ENCODE measurements around the gene ZFX.
A peak's percentile ranks its signal among the peaks of the same experiment; 100 is the strongest.
"Not testable (repeated sequence)": the region's sequence is repeated elsewhere in the genome, so short reads cannot be mapped to it uniquely, and the experiment has no call there.

ZFX gene

DNA sequence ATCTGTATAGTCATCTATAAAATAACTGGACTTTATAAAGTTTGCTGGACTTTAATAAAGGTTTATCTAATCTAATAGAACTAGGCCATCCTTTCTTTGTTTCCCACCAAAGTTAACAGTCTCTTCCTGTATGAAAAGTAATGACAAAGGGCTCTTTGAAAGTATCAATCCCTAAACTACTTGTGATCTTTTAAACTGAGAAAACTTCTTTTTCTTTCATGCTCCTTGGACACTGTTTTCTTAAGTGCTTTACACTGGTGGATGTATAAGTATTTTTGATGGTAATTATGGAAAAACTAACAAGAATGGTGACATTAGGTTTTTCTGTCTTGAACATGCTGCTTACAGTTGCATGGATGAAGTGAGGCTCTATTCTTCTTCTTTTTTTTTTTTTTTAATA lies 2.4 kb upstream of the ZFX start:
- no peak overlapping the region for H3K4me3 Mint-ChIP-seq
- no peaks in the 10 kb centered on the region for H3K9me3 Mint-ChIP-seq (ENCODE audit: low read depth)
- H3K27ac Mint-ChIP-seq = peak overlapping the region; percentile 54
- H3K36me3 Mint-ChIP-seq = peaks cover 2% of the 10 kb centered on the region
- H3K4me1 Mint-ChIP-seq (ENCODE audit: low read depth) = peaks cover 35% of the 10 kb centered on the region
- H3K27me3 Mint-ChIP-seq = no peaks in the 10 kb centered on the region

GRCh38 chrX:24148121-24148520 lies 1.4 kb upstream of the ZFX start:
- Mint-ChIP-seq H3K4me3 (peak overlapping the region; percentile 82), H3K4me1 (ENCODE audit: low read depth) (peaks cover 45% of the 10 kb centered on the region), H3K36me3 (peaks cover 4% of the 10 kb centered on the region), H3K9me3 (ENCODE audit: low read depth) (no peaks in the 10 kb centered on the region), H3K27me3 (no peaks in the 10 kb centered on the region), H3K27ac (peak overlapping the region; percentile 93)

GRCh38 chrX:24148535-24149350 lies 786 bp upstream of the ZFX start:
- Mint-ChIP-seq H3K4me1 (ENCODE audit: low read depth) (peaks cover 51% of the 10 kb centered on the region), H3K27me3 (no peaks in the 10 kb centered on the region), H3K9me3 (ENCODE audit: low read depth) (no peaks in the 10 kb centered on the region), H3K36me3 (peaks cover 6% of the 10 kb centered on the region), H3K4me3 (peak overlapping the region; percentile 82), H3K27ac (peak overlapping the region; percentile 93)

DNA sequence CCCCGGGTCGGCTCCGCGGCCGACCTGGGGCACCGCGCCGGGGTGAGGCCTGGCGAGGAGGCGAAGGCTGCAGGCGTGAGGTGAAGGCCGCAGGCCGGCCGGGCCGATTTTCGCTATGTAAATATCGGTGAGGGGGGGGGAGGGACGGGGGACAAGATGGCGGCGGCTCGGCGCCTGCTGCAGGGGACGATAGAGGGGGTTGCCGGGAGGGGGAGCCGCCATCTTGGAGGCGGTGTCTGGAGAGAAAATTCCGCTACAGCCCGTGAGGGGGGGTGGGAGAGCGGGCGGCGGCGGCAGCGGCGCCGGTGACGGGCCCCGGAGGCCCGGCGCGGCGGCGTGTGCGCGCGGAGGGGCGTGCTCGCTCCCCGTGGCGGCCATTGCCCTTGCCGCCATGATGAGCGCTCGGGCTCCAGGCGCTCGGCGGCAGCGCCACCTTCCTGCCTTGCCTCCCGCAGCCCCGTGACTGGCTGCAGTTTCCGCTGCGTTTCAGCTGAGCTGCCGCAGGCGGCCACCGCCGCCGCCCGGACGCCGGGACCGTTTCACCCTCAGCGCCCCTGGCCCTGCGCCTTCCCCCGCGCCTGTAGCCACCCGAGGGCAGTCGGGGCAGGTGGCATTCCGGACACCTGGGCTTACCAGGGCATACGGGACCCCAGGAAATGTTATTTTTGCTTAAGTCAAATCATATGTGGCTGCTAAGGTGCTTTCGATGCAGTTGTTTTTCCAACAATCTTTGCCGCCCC lies 692 bp downstream of the ZFX start:
- Mint-ChIP-seq H3K27me3 (no peaks in the 10 kb centered on the region), H3K4me3 (peak overlapping the region; percentile 95), H3K4me1 (ENCODE audit: low read depth) (peaks cover 56% of the 10 kb centered on the region), H3K9me3 (ENCODE audit: low read depth) (no peaks in the 10 kb centered on the region), H3K27ac (peak overlapping the region; percentile 87), H3K36me3 (peaks cover 6% of the 10 kb centered on the region)

GRCh38 chrX:24150898-24151297 lies 1.4 kb downstream of the ZFX start:
- H3K4me3 Mint-ChIP-seq = peak overlapping the region; percentile 95
- no peaks in the 10 kb centered on the region for H3K9me3 Mint-ChIP-seq (ENCODE audit: low read depth)
- peak overlapping the region; percentile 87 for H3K27ac Mint-ChIP-seq
- H3K36me3 Mint-ChIP-seq = peaks cover 6% of the 10 kb centered on the region
- H3K27me3 Mint-ChIP-seq = no peaks in the 10 kb centered on the region
- H3K4me1 Mint-ChIP-seq (ENCODE audit: low read depth) = peaks cover 55% of the 10 kb centered on the region

DNA sequence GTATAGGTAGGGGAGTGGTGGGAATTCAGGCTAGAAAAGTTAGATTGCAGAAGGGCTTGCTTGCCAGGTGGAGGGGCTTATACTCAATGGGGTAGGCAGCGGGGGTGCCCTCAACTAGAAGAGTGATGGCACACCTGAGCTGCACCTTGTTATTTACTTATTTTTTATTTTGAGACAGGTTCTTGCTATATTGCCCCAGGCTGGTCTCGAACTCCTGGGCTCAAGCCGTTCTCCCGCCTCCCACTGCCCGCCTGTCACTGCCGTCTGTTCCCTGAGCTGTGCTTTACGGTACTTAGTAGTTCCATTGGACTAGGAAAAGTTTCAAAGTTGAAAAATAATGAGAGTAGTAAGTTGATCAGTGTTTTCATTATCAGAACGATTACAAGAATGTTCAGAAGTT lies 2.0 kb downstream of the ZFX start:
- Mint-ChIP-seq H3K4me3 (peak overlapping the region; percentile 95), H3K27me3 (no peaks in the 10 kb centered on the region), H3K36me3 (peaks cover 6% of the 10 kb centered on the region), H3K4me1 (ENCODE audit: low read depth) (peaks cover 60% of the 10 kb centered on the region), H3K27ac (peak overlapping the region; percentile 87), H3K9me3 (ENCODE audit: low read depth) (no peaks in the 10 kb centered on the region)

- Mint-ChIP-seq H3K27me3 (no peaks in the 10 kb centered on the region), H3K36me3 (peaks cover 6% of the 10 kb centered on the region), H3K9me3 (ENCODE audit: low read depth) (no peaks in the 10 kb centered on the region), H3K27ac (peak overlapping the region; percentile 91), H3K4me1 (ENCODE audit: low read depth) (peaks cover 63% of the 10 kb centered on the region), H3K4me3 (peak overlapping the region; percentile 95)
These were observed 3.8 kb downstream of the ZFX start for GRCh38 chrX:24153178-24153795.

- no peaks in the 10 kb centered on the region for H3K27me3 Mint-ChIP-seq
These were observed 4.3 kb downstream of the ZFX start for GRCh38 chrX:24153796-24154189.

DNA sequence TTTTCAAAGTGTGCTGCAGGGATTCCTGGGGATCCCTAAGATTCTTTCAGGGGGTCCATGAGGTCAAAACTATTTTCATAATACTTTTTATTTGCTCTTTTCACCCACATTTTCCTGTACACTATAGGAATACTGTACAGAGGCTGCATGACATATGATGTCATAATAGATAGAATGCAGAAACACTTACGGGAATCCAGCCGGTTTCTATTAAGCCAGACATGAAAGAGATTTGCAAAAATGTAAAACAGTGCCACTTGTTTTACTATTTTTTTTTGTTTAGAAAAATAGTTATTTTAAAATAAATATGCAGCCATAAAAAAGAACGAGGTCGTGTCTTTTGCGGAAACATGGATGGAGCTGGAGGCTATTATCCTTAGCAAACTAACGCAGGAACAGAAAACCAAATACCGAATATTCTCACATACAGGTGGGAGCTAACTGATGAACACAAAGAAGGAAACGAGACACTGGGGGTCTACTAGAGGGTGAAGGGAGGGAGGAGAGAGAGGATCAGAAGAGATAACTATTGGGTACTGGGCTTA lies 5.0 kb downstream of the ZFX start:
- H3K4me3 Mint-ChIP-seq = peak overlapping the region; percentile 69
- peaks cover 6% of the 10 kb centered on the region for H3K36me3 Mint-ChIP-seq
- peaks cover 64% of the 10 kb centered on the region for H3K4me1 Mint-ChIP-seq (ENCODE audit: low read depth)
- no peaks in the 10 kb centered on the region for H3K27me3 Mint-ChIP-seq
- no peaks in the 10 kb centered on the region for H3K9me3 Mint-ChIP-seq (ENCODE audit: low read depth)
- H3K27ac Mint-ChIP-seq = peak overlapping the region; percentile 85

More at GRCh38 chrX:24153796-24154189, 4.3 kb downstream of the ZFX start:
- peak overlapping the region; percentile 91 for H3K27ac Mint-ChIP-seq
- no peaks in the 10 kb centered on the region for H3K9me3 Mint-ChIP-seq (ENCODE audit: low read depth)
- H3K4me3 Mint-ChIP-seq = peak overlapping the region; percentile 95
- H3K36me3 Mint-ChIP-seq = peaks cover 6% of the 10 kb centered on the region
- H3K4me1 Mint-ChIP-seq (ENCODE audit: low read depth) = peaks cover 59% of the 10 kb centered on the region

GRCh38 chrX:24155747-24156146 lies 6.2 kb downstream of the ZFX start:
- not testable (repeated sequence) for H3K9me3 Mint-ChIP-seq (ENCODE audit: low read depth); H3K27me3 Mint-ChIP-seq; H3K27ac Mint-ChIP-seq; H3K36me3 Mint-ChIP-seq
- Mint-ChIP-seq H3K4me3 (peak overlapping the region; percentile 53), H3K4me1 (ENCODE audit: low read depth) (peaks cover 66% of the 10 kb centered on the region)

DNA sequence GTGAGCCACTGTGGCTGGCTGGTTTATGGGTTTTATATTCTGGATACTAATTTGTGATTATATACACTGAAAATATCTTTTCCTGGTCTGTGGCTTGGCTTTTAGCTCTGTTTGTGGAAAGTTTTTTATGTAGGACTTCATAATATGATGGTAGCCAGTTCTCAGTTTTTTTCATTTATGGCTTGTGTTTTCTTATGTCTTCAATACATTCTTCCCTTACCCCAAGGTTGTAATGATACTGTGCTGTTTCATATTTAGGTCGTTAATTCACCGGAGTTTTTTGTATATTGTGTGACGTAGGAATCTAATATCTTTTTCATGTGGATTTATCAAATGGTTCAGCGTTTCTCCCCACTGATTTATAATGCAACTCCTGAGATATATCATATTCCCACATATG lies 6.6 kb downstream of the ZFX start:
- Mint-ChIP-seq H3K4me3 (peak overlapping the region; percentile 35), H3K36me3 (peaks cover 5% of the 10 kb centered on the region), H3K9me3 (ENCODE audit: low read depth) (no peaks in the 10 kb centered on the region), H3K27me3 (no peaks in the 10 kb centered on the region), H3K4me1 (ENCODE audit: low read depth) (peaks cover 66% of the 10 kb centered on the region), H3K27ac (peak overlapping the region; percentile 34)

GRCh38 chrX:24158881-24159280 lies 9.4 kb downstream of the ZFX start:
- no peaks in the 10 kb centered on the region for H3K9me3 Mint-ChIP-seq (ENCODE audit: low read depth)
- peak overlapping the region; percentile 16 for H3K27ac Mint-ChIP-seq
- no peaks in the 10 kb centered on the region for H3K36me3 Mint-ChIP-seq
- no peak overlapping the region for H3K4me3 Mint-ChIP-seq
- no peaks in the 10 kb centered on the region for H3K27me3 Mint-ChIP-seq
- peaks cover 51% of the 10 kb centered on the region for H3K4me1 Mint-ChIP-seq (ENCODE audit: low read depth)

- no peak overlapping the region for H3K4me3 Mint-ChIP-seq
- peak overlapping the region; percentile 34 for H3K27ac Mint-ChIP-seq
- H3K4me1 Mint-ChIP-seq (ENCODE audit: low read depth) = peaks cover 61% of the 10 kb centered on the region
- peaks cover 2% of the 10 kb centered on the region for H3K36me3 Mint-ChIP-seq
- H3K9me3 Mint-ChIP-seq (ENCODE audit: low read depth) = no peaks in the 10 kb centered on the region
- H3K27me3 Mint-ChIP-seq = no peaks in the 10 kb centered on the region
These were observed 16.5 kb downstream of the ZFX start for GRCh38 chrX:24166078-24166477.

DNA sequence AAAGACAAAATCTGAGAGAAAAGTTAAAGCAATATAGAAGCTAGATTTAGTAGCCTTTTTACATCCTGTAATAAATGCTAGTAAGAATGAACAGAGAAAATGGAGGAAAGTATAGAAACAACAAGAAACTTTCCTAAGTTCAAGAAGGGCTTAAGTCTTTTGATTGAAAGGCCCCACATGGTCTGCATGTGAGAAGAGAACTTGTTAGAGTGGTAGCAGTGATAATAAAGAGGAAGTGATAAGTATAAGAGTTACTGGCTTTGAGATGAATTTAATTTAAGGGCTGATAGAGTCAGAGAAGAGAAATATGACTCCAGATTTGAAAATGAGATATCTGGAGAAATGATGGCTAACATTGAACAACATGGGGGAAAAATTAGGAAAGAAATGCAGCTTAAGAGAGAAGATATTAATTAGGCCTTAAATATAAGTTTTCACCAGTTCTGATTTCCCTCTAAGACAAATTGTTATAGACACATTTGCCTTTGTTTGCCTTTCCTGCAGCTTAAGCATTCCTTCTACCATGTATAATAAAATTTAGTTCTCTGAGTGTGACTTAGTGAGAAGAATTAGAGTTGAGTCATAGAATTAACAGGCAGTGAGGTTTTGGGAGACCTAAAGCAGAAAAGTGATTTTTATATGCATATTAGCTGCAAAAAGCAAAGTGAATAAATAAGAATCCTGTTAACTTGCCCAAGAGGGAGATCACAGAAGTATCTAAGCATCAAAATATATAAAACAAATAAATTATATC lies 18.4 kb downstream of the ZFX start:
- Mint-ChIP-seq H3K4me1 (ENCODE audit: low read depth) (peaks cover 55% of the 10 kb centered on the region), H3K4me3 (peak overlapping the region; percentile 61), H3K9me3 (ENCODE audit: low read depth) (no peaks in the 10 kb centered on the region), H3K36me3 (peaks cover 2% of the 10 kb centered on the region), H3K27ac (peak overlapping the region; percentile 87), H3K27me3 (no peaks in the 10 kb centered on the region)

Measured in activated naive CD8-positive, alpha-beta T cell (primary cell).